ENCODE data around the gene CAMK1G.
A peak's percentile ranks its signal among the peaks of the same experiment; 100 is the strongest.

The CAMK1G gene

GRCh38 chr1:209600541-209600940 is 17.0 kb downstream of the CAMK1G start:
- DNase-seq (ENCODE audit: low read depth): no peak

- peak; percentile 52 for DNase-seq (ENCODE audit: low read depth)
Observed at GRCh38 chr1:209601809-209602657, 18.5 kb downstream of the CAMK1G start.

- DNase-seq (ENCODE audit: low read depth): no peak
Observed at GRCh38 chr1:209603877-209604276, 20.4 kb downstream of the CAMK1G start.

GRCh38 chr1:209607102-209607794 is 23.7 kb downstream of the CAMK1G start:
- no peak for DNase-seq (ENCODE audit: low read depth)

GRCh38 chr1:209607795-209608178 is 24.3 kb downstream of the CAMK1G start:
- DNase-seq (ENCODE audit: low read depth): no peak

GRCh38 chr1:209609041-209609790 is 25.7 kb downstream of the CAMK1G start:
- DNase-seq (ENCODE audit: low read depth): no peak

- no peak for DNase-seq (ENCODE audit: low read depth)
Observed at GRCh38 chr1:209609791-209610630, 26.5 kb downstream of the CAMK1G start.

GRCh38 chr1:209610631-209610905 is 27.1 kb downstream of the CAMK1G start:
- DNase-seq (ENCODE audit: low read depth): no peak

- no peak for DNase-seq (ENCODE audit: low read depth)
Observed at GRCh38 chr1:209611771-209612570, 28.5 kb downstream of the CAMK1G start.

- no peak for DNase-seq (ENCODE audit: low read depth)
Observed at GRCh38 chr1:209612646-209613399, 29.3 kb downstream of the CAMK1G start.

- DNase-seq (ENCODE audit: low read depth): no peak
Observed at GRCh38 chr1:209613400-209614150, 30.1 kb downstream of the CAMK1G start.

- no peak for DNase-seq (ENCODE audit: low read depth)
Observed at GRCh38 chr1:209614151-209614420, 30.6 kb downstream of the CAMK1G start.

GRCh38 chr1:209614906-209615305 is 31.4 kb downstream of the CAMK1G start:
- DNase-seq (ENCODE audit: low read depth): no peak

- DNase-seq (ENCODE audit: low read depth): no peak
Observed at GRCh38 chr1:209616366-209617046, 33.0 kb downstream of the CAMK1G start.

- DNase-seq (ENCODE audit: low read depth): no peak
Observed at GRCh38 chr1:209617047-209617673, 33.6 kb downstream of the CAMK1G start.

GRCh38 chr1:209617755-209618154 is 34.2 kb downstream of the CAMK1G start:
- no peak for DNase-seq (ENCODE audit: low read depth)

- DNase-seq (ENCODE audit: low read depth): no peak
Observed at GRCh38 chr1:209618291-209618690, 34.8 kb downstream of the CAMK1G start.

GRCh38 chr1:209618756-209619420 is 35.4 kb downstream of the CAMK1G start:
- DNase-seq (ENCODE audit: low read depth): peak; percentile 12

All from fibroblast of gingiva (primary cell).